GM04503 (cell line): ENCODE measurements around the gene FHIT.
"Not testable (repeated sequence)": the region's sequence is repeated elsewhere in the genome, so short reads cannot be mapped to it uniquely, and the experiment has no call there.

Experiments
- DNase-seq: peaks from one replicate; pipeline ENCODE4 v3.0.0-alpha.2; 2012; ENCODE audit warnings: low read depth

The FHIT gene

GRCh38 chr3:59934560-59934959, 1316.7 kb downstream of the FHIT start:
- not testable (repeated sequence) for DNase-seq

GRCh38 chr3:59930170-59930569, 1321.1 kb downstream of the FHIT start:
- DNase-seq: no peak

- no peak for DNase-seq
Measured at GRCh38 chr3:59927056-59927455, 1324.2 kb downstream of the FHIT start.

- DNase-seq: no peak
Measured at GRCh38 chr3:59925946-59926345, 1325.3 kb downstream of the FHIT start.

- no peak for DNase-seq
Measured at GRCh38 chr3:59922192-59922591, 1329.1 kb downstream of the FHIT start.

GRCh38 chr3:59920822-59921221, 1330.4 kb downstream of the FHIT start:
- no peak for DNase-seq

- no peak for DNase-seq
Measured at GRCh38 chr3:59919586-59919985, 1331.7 kb downstream of the FHIT start.

GRCh38 chr3:59914251-59914650, 1337.0 kb downstream of the FHIT start:
- DNase-seq: no peak

- no peak for DNase-seq
Measured at GRCh38 chr3:59913645-59914044, 1337.6 kb downstream of the FHIT start.

GRCh38 chr3:59908701-59909100, 1342.6 kb downstream of the FHIT start:
- DNase-seq: no peak

GRCh38 chr3:59908280-59908679, 1343.0 kb downstream of the FHIT start:
- no peak for DNase-seq

- DNase-seq: no peak
Measured at GRCh38 chr3:59904296-59904695, 1347.0 kb downstream of the FHIT start.

- DNase-seq: no peak
Measured at GRCh38 chr3:59899061-59899460, 1352.2 kb downstream of the FHIT start.

GRCh38 chr3:59895972-59896371, 1355.3 kb downstream of the FHIT start:
- no peak for DNase-seq

GRCh38 chr3:59894425-59895121, 1356.7 kb downstream of the FHIT start:
- no peak for DNase-seq

- DNase-seq: no peak
Measured at GRCh38 chr3:59890639-59891038, 1360.6 kb downstream of the FHIT start.

- no peak for DNase-seq
Measured at GRCh38 chr3:59886790-59887189, 1364.5 kb downstream of the FHIT start.

- DNase-seq: no peak
Measured at GRCh38 chr3:59885899-59886400, 1365.3 kb downstream of the FHIT start.

- no peak for DNase-seq
Measured at GRCh38 chr3:59885101-59885500, 1366.2 kb downstream of the FHIT start.

GRCh38 chr3:59884409-59884808, 1366.8 kb downstream of the FHIT start:
- no peak for DNase-seq

- DNase-seq: no peak
Measured at GRCh38 chr3:59882746-59883145, 1368.5 kb downstream of the FHIT start.

GRCh38 chr3:59880717-59881116, 1370.5 kb downstream of the FHIT start:
- DNase-seq: no peak

GRCh38 chr3:59879031-59879581, 1372.1 kb downstream of the FHIT start:
- DNase-seq: no peak

- no peak for DNase-seq
Measured at GRCh38 chr3:59878038-59878427, 1373.2 kb downstream of the FHIT start.
